Activated T-cell treated with anti-CD3 and anti-CD28 coated beads for 24 hours (primary cell): ENCODE data around the gene OR2G6.
"Not testable (repeated sequence)": the region's sequence is repeated elsewhere in the genome, so short reads cannot be mapped to it uniquely, and the experiment has no call there.

Experiments used
- DNase-seq: peaks from one replicate; pipeline ENCODE4 v3.0.0-alpha.2; 2020; ENCODE audit warnings: low read depth

Gene OR2G6

GRCh38 chr1:248507773-248508172 lies at the start of gene OR2G6:
OR2G6 (plus strand) TSS chr1:248508073; CDS start chr1:248521647, 13,574 bp downstream.
- not testable (repeated sequence) for DNase-seq

- DNase-seq = not testable (repeated sequence)
These were observed 48.8 kb upstream of the OR2G6 start for GRCh38 chr1:248459117-248459516.

GRCh38 chr1:248471154-248471553 lies 36.7 kb upstream of the OR2G6 start:
- DNase-seq = no peak

GRCh38 chr1:248472111-248472510 lies 35.8 kb upstream of the OR2G6 start:
- DNase-seq = not testable (repeated sequence)

GRCh38 chr1:248473051-248473450 lies 34.8 kb upstream of the OR2G6 start, which contains the start of gene OR2T3:
OR2T3 (plus strand) TSS chr1:248473351; CDS start chr1:248473351, 0 bp downstream.
- DNase-seq = not testable (repeated sequence)

GRCh38 chr1:248475660-248476059 lies 32.2 kb upstream of the OR2G6 start:
- not testable (repeated sequence) for DNase-seq

GRCh38 chr1:248481686-248482579 lies 25.9 kb upstream of the OR2G6 start:
- not testable (repeated sequence) for DNase-seq

- not testable (repeated sequence) for DNase-seq
These were observed 19.6 kb upstream of the OR2G6 start, which contains the start of gene OR2T5 for GRCh38 chr1:248488289-248488688. OR2T5 (plus strand) TSS chr1:248488589; CDS start chr1:248488589, 0 bp downstream.

- not testable (repeated sequence) for DNase-seq
These were observed 11.2 kb upstream of the OR2G6 start for GRCh38 chr1:248496661-248497060.

GRCh38 chr1:248500305-248501035 lies 7.4 kb upstream of the OR2G6 start:
- not testable (repeated sequence) for DNase-seq

- not testable (repeated sequence) for DNase-seq
These were observed 2.3 kb downstream of the OR2G6 start for GRCh38 chr1:248510217-248510616.

- no peak for DNase-seq
These were observed 14.0 kb downstream of the OR2G6 start for GRCh38 chr1:248521856-248522255.

- not testable (repeated sequence) for DNase-seq
These were observed 29.6 kb downstream of the OR2G6 start for GRCh38 chr1:248537449-248537848.

- DNase-seq = not testable (repeated sequence)
These were observed 39.5 kb downstream of the OR2G6 start for GRCh38 chr1:248547383-248547782.

GRCh38 chr1:248551027-248551426 lies 43.2 kb downstream of the OR2G6 start:
- not testable (repeated sequence) for DNase-seq

- not testable (repeated sequence) for DNase-seq
These were observed 54.8 kb downstream of the OR2G6 start, which contains the start of gene OR2T29 for GRCh38 chr1:248562672-248563071. OR2T29 (minus strand) TSS chr1:248562772; CDS start chr1:248559491, 3,281 bp downstream.

GRCh38 chr1:248565530-248566373 lies 57.9 kb downstream of the OR2G6 start:
- DNase-seq = not testable (repeated sequence)

- DNase-seq = not testable (repeated sequence)
These were observed 61.2 kb downstream of the OR2G6 start for GRCh38 chr1:248569049-248569448.

- DNase-seq = not testable (repeated sequence)
These were observed 62.9 kb downstream of the OR2G6 start for GRCh38 chr1:248570811-248571210.

GRCh38 chr1:248572049-248572448 lies 64.2 kb downstream of the OR2G6 start:
- not testable (repeated sequence) for DNase-seq

GRCh38 chr1:248573856-248574255 lies 66.0 kb downstream of the OR2G6 start:
- DNase-seq = not testable (repeated sequence)
